Heart left ventricle (tissue), 16 donors: ENCODE data around the gene SMPDL3A. TPM values are rescaled to one million over a fixed set of nuclear protein-coding genes. Genes with fewer than 3 reads are reported as not detected.

Experiments used
- ATAC-seq, 4 donors: fragments of 200-7000 bp; cut with Tn5 transposase; one replicate each; pipeline ENCODE4 v1.9.1; 2020 to 2022; ENCODE audit warnings: moderate library complexity in 4 of 4, mild to moderate bottlenecking in 3 of 4, moderate number of reproducible peaks in 1 of 4
- DNase-seq, 5 donors: peaks; one replicate each; pipeline ENCODE4 v3.0.0-alpha.2; 2020
- H3K27ac ChIP-seq, 12 donors: fragments of 200-600 bp; sonication (generic) in 4 of 12; one replicate each; pipeline versions ENCODE4 v1.5.0 to v1.8.0; 2016 to 2022; ENCODE audit warnings: mild to moderate bottlenecking in 2 of 12
- H3K27me3 ChIP-seq, 9 donors: fragments of 200-600 bp; sonication (generic) in 2 of 9; one replicate each; pipeline versions ENCODE4 v1.5.1 to v1.8.0; 2016 to 2022; ENCODE audit warnings: mild to moderate bottlenecking in 3 of 9
- H3K36me3 ChIP-seq, 9 donors: fragments of 200-600 bp; sonication (generic) in 2 of 9; one replicate each; pipeline versions ENCODE4 v1.5.0 to v1.8.0; 2018 to 2022; ENCODE audit warnings: mild to moderate bottlenecking in 2 of 9
- H3K4me1 ChIP-seq, 12 donors: fragments of 200-600 bp; sonication (generic) in 4 of 12; one replicate each; pipeline versions ENCODE4 v1.5.0 to v1.8.0; 2016 to 2022; ENCODE audit warnings: mild to moderate bottlenecking in 3 of 12
- H3K4me3 ChIP-seq, 12 donors: fragments of 200-600 bp; sonication (generic) in 4 of 12; one replicate each; pipeline versions ENCODE4 v1.5.0 to v1.8.0; 2017 to 2022; ENCODE audit warnings: mild to moderate bottlenecking in 9 of 12, moderate library complexity in 4 of 12
- H3K9me3 ChIP-seq, 12 donors: fragments of 200-600 bp; sonication (generic) in 4 of 12; one replicate each; pipeline versions ENCODE4 v1.5.0 to v1.8.0; 2016 to 2022; ENCODE audit warnings: mild to moderate bottlenecking in 1 of 12
- POLR2A ChIP-seq, 2 donors: fragments of 450-650 bp; IDR thresholded peaks; one replicate each; pipeline ENCODE4 v1.6.1; 2017; ENCODE audit warnings: antibody characterized with exemption in 2 of 2, mild to moderate bottlenecking in 2 of 2, moderate library complexity in 2 of 2
- WGBS, 4 donors: extraction: QIAGEN DNeasy Blood & Tissue Kit in 2 of 4; methylation state at CpG; one replicate each; pipeline versions ENCODE4 v1.1.5 to v1.1.7; 2013 to 2018; 5-methylcytosine and 5-hydroxymethylcytosine counted together
- intact Hi-C, 10 donors: fragments of 100-400 bp; cut with DNase I; formaldehyde crosslinking; loops; one replicate each; pipeline versions ENCODE4 v1.11.1 to v1.14.2; 2022
- polyA plus RNA-seq, 2 donors: library from polyadenylated mRNA; stranded (reverse); fragments of 200-250 nt; gene quantifications; one replicate each; pipeline ENCODE4 v1.2.3, GENCODE V29; 2013
- total RNA-seq, 9 donors: library from RNA; depleted of rRNA in 2 of 9; stranded (reverse); fragments of >200 nt in 2 of 9; fragmentation: NEBNext Ultra II Directional in 3 of 9; extraction: Animal tissue kit (Norgen Biotek cat#: 25700) in 3 of 9; gene quantifications; one replicate each; pipeline versions ENCODE4 v1.1.0 to v1.2.4, GENCODE V29; 2016 to 2023
- TF ChIP-seq, protein P1 (sequence below), 12 donors: fragments of 200-600 bp; sonication (generic) in 4 of 12; IDR thresholded peaks; one replicate each; pipeline versions ENCODE4 v1.5.0 to v1.8.0; 2018 to 2022; ENCODE audit warnings: antibody characterized with exemption in 12 of 12, mild to moderate bottlenecking in 5 of 12
- donor health status: ischemic (EF 13 %, LVEDD 7.1; RV severe dilation, severe dysfunction).
- donor health status: healthy with polysubstance abuse.
- donor health status: DM: no; HTN: yes; CAD: no.
- donor health status: DM: no; HTN: no; CAD: no.
- donor health status: ischemic (EF 25% LVEDD 6.9; RV normal size, moderate dysfunction).
- donor health status: ischemic (EF 25% LVEDD 5.7; RV mildly dilated, moderate dysfunction).
- donor health status: healthy.
- donor health status: DM: yes; HTN: yes; CAD: no.
- donor health status: ischemic (EF 35%, LVEDD 5.7; RV mildly dilated, moderate dysfunction).
- donor health status: nonischemic (EF 11% LVEDD 7.7; RV severe dilation, severe dysfunction).
- donor health status: DM: yes; HTN: yes; CAD: no.
- donor health status: PGD.
- donor health status: ischemic (EF 29% LVEDD 5.4; RV normal size, mild dysfunction).
- donor health status: nonischemic (EF 23%, LVEDD 6.1; RV moderate dilation, normal function).

SMPDL3A gene
- total and polyA plus RNA-seq, 11 donors, result 3.5 to 10.4 (median 4.6) TPM

GRCh38 chr6:122780114-122780513 lies 8.9 kb upstream of the SMPDL3A start:
- Histone ChIP-seq H3K9me3 (peaks cover 0 to 4% (median 0%) of the 10 kb centered on the region in 12 donors), H3K4me1 (no peaks in the 10 kb centered on the region), H3K27me3 (peaks cover 0 to 24% (median 7%) of the 10 kb centered on the region in 9 donors), H3K36me3 (no peaks in the 10 kb centered on the region), H3K4me3 (no peak overlapping the region), H3K27ac (no peak overlapping the region)
- TF ChIP-seq, protein P1, sequence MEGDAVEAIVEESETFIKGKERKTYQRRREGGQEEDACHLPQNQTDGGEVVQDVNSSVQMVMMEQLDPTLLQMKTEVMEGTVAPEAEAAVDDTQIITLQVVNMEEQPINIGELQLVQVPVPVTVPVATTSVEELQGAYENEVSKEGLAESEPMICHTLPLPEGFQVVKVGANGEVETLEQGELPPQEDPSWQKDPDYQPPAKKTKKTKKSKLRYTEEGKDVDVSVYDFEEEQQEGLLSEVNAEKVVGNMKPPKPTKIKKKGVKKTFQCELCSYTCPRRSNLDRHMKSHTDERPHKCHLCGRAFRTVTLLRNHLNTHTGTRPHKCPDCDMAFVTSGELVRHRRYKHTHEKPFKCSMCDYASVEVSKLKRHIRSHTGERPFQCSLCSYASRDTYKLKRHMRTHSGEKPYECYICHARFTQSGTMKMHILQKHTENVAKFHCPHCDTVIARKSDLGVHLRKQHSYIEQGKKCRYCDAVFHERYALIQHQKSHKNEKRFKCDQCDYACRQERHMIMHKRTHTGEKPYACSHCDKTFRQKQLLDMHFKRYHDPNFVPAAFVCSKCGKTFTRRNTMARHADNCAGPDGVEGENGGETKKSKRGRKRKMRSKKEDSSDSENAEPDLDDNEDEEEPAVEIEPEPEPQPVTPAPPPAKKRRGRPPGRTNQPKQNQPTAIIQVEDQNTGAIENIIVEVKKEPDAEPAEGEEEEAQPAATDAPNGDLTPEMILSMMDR (IDR thresholded peaks at IDR 0.05), result no peak
- TF ChIP-seq POLR2A (IDR thresholded peaks at IDR 0.05), result no peak
- WGBS, 4 donors, result 26 to 38% (median 31%) methylated on average over 5 of the region's 5 CpGs
- ATAC-seq, result no peak
- DNase-seq, result no peak
- intact Hi-C loops, result no loop called here

- Histone ChIP-seq H3K36me3 (no peaks in the 10 kb centered on the region), H3K27me3 (peaks cover 0 to 24% (median 7%) of the 10 kb centered on the region in 9 donors), H3K27ac (no peak overlapping the region), H3K4me3 (no peak overlapping the region), H3K9me3 (no peaks in the 10 kb centered on the region), H3K4me1 (no peaks in the 10 kb centered on the region)
- WGBS, 4 donors, result 91 to 95% (median 93%) methylated on average over 7 of the region's 7 CpGs
- intact Hi-C loops, result no loop called here
- no peak for DNase-seq
- ATAC-seq, result no peak
- TF ChIP-seq, protein P1 (IDR thresholded peaks at IDR 0.05), result no peak
- no peak for TF ChIP-seq POLR2A (IDR thresholded peaks at IDR 0.05)
Measured at GRCh38 chr6:122781716-122782115, 7.3 kb upstream of the SMPDL3A start.

GRCh38 chr6:122783401-122783800 lies 5.7 kb upstream of the SMPDL3A start:
- Histone ChIP-seq H3K4me3 (no peak overlapping the region), H3K4me1 (peaks cover 0 to 3% (median under 1%) of the 10 kb centered on the region in 12 donors), H3K27ac (no peak overlapping the region), H3K9me3 (no peaks in the 10 kb centered on the region), H3K27me3 (peaks cover 0 to 24% (median 7%) of the 10 kb centered on the region in 9 donors), H3K36me3 (no peaks in the 10 kb centered on the region)
- TF ChIP-seq, protein P1 (IDR thresholded peaks at IDR 0.05), result no peak
- no peak for TF ChIP-seq POLR2A (IDR thresholded peaks at IDR 0.05)
- intact Hi-C loops, result no loop called here
- 72 to 84% (median 78%) methylated on average over 4 of the region's 4 CpGs for WGBS, 4 donors
- no peak for ATAC-seq
- DNase-seq, result no peak

- no peak for ATAC-seq
- H3K4me1 ChIP-seq, result peaks cover 0 to 19% (median 14%) of the 10 kb centered on the region in 12 donors
Measured at GRCh38 chr6:122785891-122786290, 3.2 kb upstream of the SMPDL3A start.

More at GRCh38 chr6:122785891-122786290, 3.2 kb upstream of the SMPDL3A start:
- Histone ChIP-seq H3K27me3 (peaks cover 0 to 14% (median 2%) of the 10 kb centered on the region in 9 donors), H3K27ac (no peak overlapping the region), H3K36me3 (no peaks in the 10 kb centered on the region), H3K9me3 (no peaks in the 10 kb centered on the region), H3K4me3 (no peak overlapping the region)
- no peak for DNase-seq
- WGBS, 4 donors, result 87 to 97% (median 94%) methylated on average over 1 of the region's 1 CpG
- TF ChIP-seq POLR2A (IDR thresholded peaks at IDR 0.05), result no peak
- TF ChIP-seq, protein P1 (IDR thresholded peaks at IDR 0.05), result no peak
- intact Hi-C loops, result no loop called here
